Activated naive CD4-positive, alpha-beta T cell treated with Interleukin-2 at 50 U/mL for 16 hours (primary cell): ENCODE results near the gene ZNF580.

ENCODE experiments used
- DNase-seq: peaks from one replicate; pipeline ENCODE4 v3.0.0-alpha.2; 2020

ZNF580 gene, protein sequence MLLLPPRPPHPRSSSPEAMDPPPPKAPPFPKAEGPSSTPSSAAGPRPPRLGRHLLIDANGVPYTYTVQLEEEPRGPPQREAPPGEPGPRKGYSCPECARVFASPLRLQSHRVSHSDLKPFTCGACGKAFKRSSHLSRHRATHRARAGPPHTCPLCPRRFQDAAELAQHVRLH

DNA sequence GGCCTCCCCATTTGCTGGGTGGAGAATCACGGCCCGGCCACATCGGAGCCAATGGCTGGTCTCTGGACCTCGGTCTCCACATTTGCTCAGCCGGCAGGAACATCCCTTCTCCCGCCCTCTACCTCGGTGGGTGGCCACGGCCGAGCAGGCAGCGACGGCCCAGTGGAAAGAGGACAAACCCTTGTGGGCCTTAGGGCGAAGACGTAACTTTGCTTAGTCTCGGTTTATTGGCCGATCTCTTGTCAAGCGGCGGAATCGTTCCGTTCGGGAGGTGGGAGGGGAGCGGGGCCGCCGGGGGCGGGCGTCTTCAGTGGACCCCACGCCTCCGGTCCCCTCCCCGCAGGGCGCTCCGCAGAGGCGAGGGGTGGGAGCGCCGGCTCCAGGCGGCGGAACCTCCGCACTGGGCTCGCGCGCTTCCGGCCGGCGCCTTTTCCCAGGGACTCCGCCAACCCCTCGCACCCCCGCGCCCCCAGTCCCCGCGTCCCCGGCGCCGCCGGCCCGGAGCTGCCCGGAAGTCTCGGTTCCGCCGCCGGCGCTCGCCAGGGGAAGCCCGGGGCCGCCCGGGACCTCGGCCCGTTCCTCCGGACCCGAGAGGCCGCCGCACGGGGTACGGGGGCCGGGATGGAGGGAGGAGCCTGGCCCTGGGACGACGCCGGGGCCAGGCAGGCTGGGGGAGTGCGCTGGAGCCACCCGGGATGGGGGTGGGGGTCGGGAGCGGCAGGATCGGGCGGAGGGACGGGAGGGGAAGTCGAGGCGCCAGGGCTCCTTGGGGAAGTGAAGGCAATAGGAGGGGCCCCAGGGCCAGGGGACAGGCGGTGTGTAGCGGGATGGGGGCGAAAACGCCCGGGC lies at the start of gene ZNF580:
TSS of gene ZNF580 (plus strand) at position 426 of the 849 bp plus-strand sequence. CDS start 1,507 bp downstream, outside the sequence.
- DNase-seq, result peak; percentile 67

DNA sequence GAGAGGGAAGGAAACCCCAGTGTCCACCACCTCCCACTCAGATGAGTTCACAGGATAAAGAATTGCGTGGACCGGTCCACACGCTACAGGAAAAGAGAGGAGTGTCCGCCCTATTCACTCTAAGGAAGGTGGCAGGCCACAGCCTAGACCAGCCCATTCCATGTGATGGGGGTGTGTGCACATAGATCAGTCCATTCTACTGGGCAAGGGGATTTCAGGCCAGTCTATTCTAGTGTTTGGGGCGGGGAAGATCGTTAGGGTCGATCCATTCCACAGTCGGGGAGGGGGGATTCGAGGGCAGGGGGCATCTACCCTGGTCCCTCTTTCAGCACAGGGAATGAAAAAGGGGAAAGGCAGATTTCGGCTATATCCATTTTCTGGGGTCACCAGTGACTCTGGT lies 49.2 kb upstream of the ZNF580 start:
- no peak for DNase-seq

DNA sequence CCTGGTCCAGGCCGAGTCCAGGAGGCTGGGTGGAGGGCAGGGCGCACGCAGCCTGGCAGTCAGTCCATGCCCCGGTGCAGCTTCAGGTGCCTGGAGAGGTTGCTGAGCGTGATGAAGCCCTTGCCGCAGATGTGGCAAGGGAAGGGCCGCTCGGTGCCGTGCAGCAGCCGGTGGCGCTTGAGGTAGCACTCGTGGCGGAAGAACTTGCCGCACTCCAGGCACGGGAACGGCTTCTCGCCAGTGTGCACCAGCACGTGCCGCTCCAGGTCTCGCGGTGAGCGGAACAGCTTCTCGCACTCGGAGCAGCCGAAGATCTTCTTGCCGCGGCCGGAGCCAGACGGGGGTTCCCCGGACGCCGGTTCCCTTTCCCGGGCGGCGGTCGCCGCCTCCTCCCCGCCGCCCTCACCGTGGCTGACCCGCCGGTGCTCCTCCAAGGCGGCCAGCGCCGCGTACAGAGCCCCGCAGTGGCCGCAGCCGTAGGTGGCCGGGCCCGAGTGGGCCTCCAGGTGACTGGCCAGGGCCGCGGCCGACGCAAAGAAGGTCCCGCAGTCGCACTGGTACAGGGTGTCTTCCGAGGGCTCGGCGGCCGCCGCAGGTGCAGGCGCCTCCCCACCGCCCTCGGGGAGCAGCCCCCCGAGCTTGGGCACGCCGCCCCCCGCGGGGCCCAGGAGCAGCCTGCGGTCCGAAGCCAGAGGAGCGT lies 48.3 kb upstream of the ZNF580 start:
- DNase-seq, result no peak

DNA sequence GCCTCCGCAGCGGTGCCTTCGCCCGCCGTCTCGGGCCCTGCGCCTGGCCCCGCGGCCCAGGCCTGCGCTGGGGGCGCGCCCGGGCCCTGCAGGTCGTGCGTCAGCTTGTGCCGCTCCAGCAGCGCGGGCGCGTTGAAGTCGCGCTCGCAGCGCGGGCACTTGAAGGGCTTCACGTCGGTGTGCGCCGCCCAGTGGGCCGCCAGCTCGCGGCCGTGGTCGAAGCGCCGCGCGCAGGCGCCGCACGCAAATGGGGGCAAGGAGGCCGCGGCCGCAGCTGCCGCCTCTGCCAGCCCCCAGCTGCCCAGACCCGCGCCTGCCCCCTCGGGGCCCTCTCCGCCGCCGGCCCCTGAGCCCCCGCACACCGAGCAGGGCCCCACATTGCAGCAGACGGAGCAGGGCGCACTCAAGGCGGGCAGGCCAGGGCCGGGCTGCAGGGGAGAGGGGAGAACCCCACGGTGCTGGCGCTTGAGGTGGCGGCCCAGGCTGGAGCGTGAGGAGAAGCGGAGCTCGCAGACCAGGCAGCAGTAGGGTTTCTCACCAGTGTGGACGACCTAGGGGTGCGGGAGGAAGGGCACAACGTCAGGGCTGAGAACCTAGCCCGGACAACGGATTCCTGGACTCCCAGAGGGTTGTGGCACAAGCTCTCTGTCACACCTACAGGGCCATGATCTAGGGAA lies 47.6 kb upstream of the ZNF580 start:
- DNase-seq, result no peak

DNA sequence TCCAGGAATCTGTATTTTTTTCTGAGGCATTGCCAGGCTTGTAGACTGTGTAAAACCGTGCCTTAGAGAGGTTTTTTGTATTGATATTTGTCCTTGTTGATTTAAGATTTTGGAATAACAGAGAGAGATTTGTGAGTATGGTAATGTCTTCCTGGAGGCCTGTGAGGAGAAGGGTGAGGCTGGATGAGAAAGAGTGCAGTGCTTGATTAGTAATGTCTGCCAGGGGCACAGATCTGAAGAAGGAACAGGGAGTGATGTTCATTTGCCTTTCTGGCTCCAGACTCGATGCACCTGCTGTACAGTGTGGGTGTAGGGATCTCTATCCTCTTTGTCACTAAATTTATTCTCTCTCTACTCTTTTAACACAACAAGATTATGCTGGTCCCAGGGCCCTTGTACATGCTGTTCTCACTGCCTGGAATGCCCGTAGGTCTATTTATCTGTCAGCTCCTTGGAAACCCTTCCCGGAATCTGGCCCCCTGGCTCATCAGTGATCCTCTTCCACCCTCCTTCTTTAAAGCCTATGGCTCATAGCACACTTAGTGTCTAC lies 45.7 kb upstream of the ZNF580 start:
- no peak for DNase-seq

DNA sequence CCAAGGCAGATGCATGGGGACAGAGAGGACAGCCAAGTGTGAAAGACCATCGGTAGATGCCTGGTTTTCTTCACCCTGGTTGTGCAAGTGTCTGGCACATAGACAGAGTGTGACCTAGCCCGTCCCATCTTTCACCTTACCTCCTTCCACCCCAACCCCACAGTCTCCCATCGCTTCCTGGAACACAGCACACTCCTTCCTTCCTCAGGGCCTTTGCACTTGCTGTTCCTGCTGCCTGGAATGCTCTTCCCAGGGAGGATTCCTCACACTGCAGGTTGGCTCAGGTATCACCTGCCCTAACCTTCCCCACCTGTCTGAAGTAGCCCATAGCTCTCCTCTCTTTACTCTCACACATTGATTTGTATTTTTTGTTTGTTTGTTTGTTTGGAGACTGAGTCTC lies 44.5 kb upstream of the ZNF580 start:
- DNase-seq, result no peak

DNA sequence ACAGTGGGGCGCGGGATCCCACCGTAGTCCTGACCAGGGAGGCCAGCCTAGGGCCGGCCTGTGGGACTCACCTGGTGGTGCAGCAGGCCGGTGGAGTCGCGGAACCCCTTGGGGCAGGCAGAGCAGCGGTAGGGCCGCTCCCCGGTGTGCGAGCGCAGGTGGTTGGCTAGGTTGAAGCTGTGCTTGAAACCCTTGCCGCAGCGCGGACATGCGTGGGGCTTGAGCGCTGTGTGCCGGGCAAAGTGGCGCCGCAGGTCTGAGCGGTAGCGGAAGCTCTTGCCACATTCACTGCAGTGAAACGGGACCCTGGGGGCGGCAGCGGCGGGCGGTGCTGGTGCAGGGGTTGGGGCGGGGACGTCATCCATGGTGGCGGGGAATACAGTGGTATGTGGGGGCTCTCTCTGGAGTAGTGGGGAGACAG lies 43.3 kb upstream of the ZNF580 start:
- no peak for DNase-seq

DNA sequence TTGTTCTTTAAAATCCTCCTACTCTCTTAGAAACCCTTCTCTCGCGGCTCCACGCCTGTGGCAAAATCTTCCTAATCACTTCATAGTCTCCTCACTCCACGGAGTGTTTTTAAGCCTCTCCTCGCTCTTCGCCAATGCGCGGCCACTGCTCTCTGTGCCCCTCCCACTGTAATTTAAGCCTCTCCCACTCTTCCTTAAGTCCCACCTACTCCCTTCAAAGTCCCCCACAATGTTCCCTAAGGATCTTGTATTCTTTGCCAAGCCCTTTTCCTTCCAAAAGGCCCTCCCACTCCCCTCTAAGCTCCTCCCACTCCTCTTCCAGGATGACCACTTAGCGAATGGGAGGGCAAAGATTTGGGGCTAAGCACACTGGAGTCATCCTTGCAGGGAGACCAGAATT lies 42.8 kb upstream of the ZNF580 start:
- no peak for DNase-seq

DNA sequence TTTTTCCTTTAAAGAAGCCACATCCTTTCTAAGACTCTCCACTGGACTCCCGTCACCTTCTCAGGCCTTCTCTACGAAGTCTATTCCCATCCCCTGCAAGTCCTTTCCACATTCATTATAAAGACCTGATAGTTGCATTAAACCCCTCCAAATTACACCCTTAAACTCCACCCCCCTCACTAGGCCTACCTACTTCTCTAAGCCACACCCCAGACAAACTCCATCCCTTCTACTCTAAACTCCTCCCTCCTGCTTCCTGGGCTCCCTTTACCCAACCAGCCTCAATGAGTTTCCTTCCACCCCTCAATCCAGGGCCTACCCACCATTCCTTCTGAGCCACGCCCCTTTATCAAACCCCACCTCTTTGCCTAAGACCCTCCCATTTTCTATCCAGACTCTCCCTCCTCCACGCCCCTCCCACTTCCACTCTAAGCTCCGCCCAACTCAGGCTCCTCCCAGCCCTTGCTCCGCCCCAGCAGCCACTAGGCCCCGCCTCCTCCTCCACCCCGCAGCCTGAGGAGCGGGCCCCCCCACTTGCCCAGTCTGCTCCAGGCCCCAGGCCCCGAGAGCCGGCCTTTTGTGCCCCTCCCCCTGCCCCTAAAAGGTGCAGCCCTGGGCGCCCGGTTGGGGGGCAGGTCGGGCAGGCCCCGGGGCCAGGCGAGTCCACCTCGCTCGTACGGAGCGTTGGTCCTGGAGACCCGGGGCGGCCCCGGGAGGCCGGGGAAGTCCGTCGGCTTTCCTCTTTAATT lies 41.9 kb upstream of the ZNF580 start:
- DNase-seq, result peak; percentile 90

DNA sequence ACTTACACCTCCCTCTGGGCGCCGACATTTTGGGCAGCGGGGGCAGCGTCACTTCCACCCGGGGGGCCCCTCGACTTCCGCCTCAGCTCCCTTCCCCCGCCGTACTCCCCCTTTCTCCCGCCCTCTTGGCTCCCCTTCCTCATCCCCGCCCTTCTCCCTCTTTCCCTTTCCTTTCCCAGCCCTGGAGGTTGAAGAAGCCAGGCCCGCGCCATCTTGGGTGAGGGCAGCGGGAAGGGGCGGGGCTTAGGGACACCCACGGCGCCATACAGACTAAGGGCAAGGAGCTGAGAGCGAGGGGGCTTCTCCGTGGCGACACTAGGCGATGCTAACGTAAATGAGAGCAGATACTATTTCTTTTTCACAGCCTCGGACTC lies 41.3 kb upstream of the ZNF580 start, which contains the start of gene FIZ1:
TSS of gene FIZ1 (minus strand) at position 50 of the 374 bp plus-strand sequence. CDS start 1,652 bp downstream, outside the sequence.
- peak; percentile 97 for DNase-seq

DNA sequence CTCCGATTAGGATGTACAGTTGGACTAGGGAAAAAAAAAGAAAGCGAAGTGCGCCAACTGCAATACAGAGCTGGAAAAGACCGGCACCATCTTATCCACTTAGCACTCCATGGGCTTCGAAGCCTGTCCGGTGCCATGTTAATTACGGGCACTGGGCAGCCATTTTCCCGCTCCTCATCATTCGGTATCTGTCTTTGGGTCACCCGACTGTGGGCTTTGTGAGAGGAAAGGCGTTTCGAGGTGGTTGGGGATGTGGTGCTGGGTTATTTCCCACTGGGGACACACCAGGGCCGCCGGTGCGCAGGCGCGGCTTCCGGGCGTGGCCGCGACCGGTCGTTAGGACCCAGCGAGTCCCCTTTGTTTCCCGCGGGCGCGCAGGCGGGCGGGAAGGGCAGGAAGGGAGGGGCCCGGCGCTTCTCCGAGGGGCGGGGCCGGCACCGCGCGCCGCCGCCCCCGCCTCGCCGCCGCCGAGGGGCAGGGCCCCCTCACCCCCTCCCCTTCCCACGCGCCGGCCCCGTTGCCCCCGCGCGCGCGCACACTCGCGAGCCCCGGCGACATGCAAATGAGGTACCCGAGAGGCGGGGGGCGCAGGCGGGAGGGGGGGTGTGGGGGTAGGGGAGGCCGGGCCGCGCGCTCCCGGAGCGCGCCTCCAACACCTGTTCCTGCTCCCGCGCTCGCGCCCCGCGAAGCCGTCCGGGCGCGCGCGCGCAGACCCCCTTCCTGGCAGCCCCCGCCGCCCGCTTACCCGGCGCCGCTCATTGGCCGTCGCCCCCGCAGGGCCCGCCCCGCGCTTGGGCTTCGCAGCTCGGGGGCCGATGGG lies 40.8 kb upstream of the ZNF580 start, which contains the start of gene ZNF524:
TSS of gene ZNF524 (plus strand) at position 447 of the 820 bp plus-strand sequence. CDS start 1,825 bp downstream, outside the sequence.
- peak; percentile 85 for DNase-seq

DNA sequence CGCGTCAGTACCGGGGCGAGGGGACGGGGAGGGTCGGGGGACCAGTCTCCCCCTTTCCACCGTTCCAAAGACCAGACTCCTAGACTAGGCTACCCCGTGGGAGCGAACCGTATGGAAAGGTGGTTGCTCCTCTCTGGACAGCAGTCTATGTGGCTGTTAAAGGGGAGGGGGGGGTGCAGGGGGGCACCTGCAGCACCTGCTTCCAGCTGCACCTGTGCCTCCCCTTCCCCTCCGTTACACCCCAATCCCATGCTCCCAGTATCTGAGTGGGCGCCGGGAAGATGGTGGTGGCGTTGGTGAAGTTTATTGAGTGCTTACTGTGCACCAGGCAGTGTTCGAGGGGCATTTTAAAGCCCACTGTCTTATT lies 40.2 kb upstream of the ZNF580 start:
- no peak for DNase-seq

DNA sequence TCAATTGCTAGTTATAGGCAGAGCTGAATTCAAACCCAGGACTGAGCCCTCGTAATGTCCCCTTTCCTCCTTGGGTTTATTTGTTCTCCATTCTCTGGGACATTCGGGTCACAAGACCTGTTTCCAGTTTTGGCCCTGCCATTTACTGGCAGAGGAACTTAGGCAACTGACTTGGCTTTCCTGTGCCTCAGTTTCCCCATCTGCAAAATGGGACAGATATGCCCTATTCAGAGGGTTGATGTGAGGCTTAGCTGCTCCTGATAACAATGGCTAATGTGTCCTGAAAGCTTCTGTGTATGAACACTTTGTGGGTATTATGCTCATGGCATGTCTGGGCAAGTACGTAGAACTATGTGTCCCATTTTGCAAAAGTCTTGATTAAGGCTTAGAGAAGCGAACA lies 39.7 kb upstream of the ZNF580 start:
- no peak for DNase-seq

DNA sequence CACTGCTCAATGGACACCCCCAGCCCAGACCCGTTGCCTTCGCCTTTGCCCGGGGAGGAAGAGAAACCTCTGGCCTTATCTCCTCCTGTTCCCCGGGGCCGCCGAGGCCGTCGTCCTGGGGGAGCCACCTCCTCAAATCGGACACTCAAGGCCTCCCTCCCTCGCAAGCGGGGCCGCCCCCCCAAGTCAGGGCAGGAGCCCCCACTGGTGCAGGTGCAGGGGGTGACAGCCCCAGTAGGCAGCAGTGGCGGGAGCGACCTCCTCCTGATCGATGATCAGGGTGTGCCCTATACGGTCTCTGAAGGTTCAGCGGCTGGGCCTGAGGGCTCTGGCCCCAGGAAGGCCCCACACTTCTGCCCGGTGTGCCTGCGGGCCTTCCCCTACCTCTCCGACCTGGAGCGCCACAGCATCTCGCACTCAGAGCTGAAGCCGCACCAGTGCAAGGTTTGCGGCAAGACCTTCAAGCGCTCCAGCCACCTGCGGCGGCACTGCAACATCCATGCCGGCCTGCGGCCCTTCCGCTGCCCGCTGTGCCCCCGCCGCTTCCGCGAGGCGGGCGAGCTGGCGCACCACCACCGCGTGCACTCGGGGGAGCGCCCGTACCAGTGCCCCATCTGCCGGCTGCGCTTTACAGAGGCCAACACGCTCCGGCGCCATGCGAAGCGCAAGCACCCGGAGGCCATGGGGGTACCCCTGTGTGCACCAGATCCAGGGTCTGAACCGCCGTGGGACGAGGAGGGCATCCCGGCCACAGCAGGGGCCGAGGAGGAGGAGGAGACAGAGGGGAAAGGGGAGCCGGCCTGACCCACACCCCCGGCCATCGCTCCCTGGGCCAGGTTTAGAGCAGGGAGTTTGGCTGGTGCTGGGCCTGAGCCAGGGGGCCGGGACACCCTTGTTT lies 38.4 kb upstream of the ZNF580 start:
- DNase-seq, result no peak

DNA sequence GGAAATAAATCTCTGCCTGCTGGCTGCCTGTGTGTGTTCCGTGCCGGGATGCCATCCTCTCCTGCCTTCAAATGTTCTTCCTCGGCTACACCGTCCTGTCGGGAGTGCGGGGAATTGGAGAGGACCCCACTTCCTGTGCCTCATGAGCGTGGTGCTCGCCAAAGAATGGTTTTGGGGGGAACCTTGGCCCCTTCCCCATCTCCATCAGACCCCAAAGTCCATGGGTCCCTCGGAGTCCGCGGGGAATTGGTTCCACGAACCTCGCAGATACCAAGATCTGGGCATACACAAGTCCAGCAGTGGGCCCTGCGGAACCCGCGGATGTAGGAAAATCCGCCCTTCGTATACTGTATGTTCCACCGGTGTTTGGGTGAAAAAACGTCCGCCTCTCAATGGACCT lies 37.7 kb upstream of the ZNF580 start:
- no peak for DNase-seq

DNA sequence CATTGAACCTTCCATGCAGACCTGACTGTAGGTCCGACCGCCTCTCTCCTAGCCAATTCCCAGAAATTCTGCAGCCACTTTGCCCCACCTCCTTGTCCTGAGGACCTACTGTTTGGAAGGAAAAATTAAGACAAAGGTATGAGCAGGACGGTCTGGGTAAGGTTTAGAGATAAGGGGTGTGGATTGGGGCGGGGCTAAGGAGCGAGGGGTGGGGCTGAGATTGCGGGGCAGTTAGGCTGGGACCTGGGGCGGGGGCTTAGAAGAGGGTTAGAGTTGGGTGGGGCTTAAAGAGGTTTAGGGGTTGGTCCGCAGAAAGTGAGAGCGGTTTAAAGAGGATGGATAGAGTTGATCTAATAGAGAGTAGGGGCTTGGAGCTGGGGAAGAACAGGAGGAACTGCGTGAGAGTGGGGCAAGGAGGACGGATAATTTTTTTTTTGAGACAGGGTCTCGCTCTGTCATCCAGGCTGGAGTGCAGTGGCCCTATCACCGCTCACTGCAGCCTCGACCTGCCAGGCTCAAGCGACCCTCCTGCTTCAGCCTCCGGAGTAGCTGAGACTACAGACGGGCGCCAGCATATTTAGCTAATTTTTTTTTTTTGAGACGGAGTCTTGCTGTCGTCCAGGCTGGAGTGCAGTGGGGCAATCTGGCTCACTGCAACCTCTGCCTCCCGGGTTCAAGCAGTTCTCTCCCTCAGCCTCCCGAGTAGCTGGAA lies 37.1 kb upstream of the ZNF580 start:
- no peak for DNase-seq

DNA sequence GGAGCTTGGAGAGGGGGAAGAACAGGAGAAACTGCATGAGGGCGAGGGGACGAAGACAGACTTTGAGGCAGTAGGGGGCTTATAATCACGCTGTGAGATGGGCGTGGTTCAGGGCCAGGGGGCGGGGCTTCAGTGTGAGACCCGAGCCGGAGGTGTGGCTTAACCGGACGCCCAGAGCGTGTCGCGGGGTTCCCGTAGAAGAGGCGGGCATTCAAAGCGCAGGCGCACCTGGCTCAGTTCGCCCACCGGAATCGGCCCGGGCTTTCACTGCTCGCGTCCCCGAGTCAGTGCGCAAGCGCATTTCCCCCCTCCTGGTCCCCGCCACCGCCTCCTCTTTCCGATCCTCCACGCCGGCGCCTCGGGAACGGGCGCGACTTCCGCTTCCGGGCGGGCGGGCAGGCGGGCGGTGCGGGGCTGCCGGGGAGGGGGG lies 35.6 kb upstream of the ZNF580 start:
- DNase-seq, result peak; percentile 99

DNA sequence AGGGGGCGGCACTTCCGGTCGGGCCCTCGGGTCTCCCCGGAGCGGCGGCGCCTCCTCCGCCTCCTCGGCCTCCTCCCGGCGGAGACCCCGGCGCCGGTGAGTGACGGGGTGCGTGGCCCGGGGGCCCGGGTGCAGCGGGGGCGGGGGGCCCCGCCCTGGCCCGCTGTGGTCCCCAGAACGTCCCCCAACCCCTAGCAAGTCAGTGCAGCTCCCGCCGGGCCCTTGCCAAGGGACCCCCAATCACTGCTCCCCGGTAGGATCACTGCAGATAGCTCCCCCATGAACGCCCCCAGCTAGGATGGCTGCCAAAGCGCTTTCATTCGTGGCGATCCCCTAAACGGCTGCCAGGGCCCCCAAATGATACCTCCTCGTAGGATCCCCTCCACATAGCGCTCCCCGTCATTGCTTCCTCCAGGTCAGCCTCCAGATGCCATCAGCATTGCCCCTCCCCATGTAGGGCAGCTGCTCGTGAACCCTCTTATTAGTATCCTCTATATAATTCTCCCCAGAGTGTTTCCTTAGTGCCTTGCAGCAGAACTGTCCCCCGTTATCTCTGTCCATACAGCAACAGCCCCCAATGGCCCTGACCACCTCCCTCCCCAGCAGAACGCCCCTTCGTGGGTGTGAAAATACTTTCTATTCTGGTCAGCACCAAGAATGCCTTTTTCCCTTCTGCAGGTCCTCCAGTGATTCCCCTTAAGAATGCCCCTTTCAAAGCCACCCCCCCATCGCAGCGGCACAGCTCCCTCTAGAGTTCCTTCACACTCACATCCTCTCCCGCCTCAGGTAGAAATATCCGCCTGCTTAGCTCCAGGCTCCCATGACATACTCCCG lies 34.9 kb upstream of the ZNF580 start, which contains the start of gene ZNF865:
TSS of gene ZNF865 (plus strand) at position 11 of the 834 bp plus-strand sequence. CDS start 7,972 bp downstream, outside the sequence.
- peak; percentile 72 for DNase-seq
